ENCODE results near the gene TMEM258. TPM values are rescaled to one million over a fixed set of nuclear protein-coding genes. Genes with fewer than 3 reads are reported as not detected.

Gene TMEM258
- total and polyA plus RNA-seq, 4 donors: 31.0 to 136 (median 98.7) TPM

DNA sequence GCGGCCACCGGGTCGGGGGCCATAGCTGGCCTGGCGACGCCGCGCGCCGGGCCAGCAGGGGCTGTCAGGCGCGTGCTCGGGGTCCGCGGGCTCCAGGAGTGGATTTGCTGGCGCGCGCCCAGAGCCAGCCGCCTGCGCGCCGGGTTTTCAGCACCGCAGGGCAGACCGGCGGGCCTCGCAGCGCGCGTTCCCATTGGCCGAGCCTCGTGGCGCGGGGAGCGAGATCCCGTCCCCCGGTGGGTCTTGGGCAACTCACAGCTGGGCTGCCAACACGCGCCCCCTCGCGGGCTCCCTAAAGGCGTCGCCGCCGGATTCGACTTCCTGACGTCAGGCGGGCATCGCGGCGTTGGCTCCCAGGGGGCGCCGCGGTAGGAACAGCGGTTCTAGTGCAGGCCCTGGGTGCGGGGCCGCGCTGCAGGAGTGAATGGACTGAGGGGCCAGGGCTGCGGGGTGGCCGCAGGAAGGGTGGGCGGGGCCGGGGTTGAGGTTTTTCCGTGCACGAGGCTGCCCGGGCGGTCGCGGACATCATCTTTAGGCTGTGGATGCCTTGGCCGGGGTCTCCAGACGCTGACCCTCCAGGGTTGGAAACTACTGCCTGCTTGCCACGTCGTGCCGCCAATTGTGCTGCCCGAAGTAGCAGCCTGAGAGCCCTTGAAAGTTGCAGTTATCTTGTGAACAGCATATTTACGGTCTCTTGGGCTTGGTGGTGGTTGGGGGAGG lies 24.5 kb upstream of the TMEM258 start, which contains the start of gene FADS1 (continued):
- TF ChIP-seq, protein P1, sequence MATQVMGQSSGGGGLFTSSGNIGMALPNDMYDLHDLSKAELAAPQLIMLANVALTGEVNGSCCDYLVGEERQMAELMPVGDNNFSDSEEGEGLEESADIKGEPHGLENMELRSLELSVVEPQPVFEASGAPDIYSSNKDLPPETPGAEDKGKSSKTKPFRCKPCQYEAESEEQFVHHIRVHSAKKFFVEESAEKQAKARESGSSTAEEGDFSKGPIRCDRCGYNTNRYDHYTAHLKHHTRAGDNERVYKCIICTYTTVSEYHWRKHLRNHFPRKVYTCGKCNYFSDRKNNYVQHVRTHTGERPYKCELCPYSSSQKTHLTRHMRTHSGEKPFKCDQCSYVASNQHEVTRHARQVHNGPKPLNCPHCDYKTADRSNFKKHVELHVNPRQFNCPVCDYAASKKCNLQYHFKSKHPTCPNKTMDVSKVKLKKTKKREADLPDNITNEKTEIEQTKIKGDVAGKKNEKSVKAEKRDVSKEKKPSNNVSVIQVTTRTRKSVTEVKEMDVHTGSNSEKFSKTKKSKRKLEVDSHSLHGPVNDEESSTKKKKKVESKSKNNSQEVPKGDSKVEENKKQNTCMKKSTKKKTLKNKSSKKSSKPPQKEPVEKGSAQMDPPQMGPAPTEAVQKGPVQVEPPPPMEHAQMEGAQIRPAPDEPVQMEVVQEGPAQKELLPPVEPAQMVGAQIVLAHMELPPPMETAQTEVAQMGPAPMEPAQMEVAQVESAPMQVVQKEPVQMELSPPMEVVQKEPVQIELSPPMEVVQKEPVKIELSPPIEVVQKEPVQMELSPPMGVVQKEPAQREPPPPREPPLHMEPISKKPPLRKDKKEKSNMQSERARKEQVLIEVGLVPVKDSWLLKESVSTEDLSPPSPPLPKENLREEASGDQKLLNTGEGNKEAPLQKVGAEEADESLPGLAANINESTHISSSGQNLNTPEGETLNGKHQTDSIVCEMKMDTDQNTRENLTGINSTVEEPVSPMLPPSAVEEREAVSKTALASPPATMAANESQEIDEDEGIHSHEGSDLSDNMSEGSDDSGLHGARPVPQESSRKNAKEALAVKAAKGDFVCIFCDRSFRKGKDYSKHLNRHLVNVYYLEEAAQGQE (IDR thresholded peaks at IDR 0.05): peak; percentile 23
- peak; percentile 40 for TF ChIP-seq SP1 (IDR thresholded peaks at IDR 0.05)

GRCh38 chr11:61815790-61816735 lies 23.7 kb upstream of the TMEM258 start:
- H3K27ac ChIP-seq (ENCODE audit: low read depth in 1 of 2, low read length in 2 of 2): peak overlapping the region; percentile 93 to 95
- H3K4me1 ChIP-seq (ENCODE audit: control insufficient read depth in 4 of 4, insufficient read depth in 4 of 4, low read length in 3 of 4): peaks cover 5 to 28% (median 14%) of the 10 kb centered on the region in 4 donors
- under 1% methylated on average over 69 of the region's 69 CpGs for WGBS
- DNase-seq (ENCODE audit: low spot score): peak; percentile 65
- no peaks in the 10 kb centered on the region for H3K27me3 ChIP-seq (ENCODE audit: control insufficient read depth in 4 of 4, insufficient read depth in 4 of 4, low read length in 3 of 4)
- H3K4me3 ChIP-seq (ENCODE audit: low read depth in 1 of 3, low read length in 3 of 3): peak overlapping the region; percentile 48 to 67 (median 48)
- TF ChIP-seq GABPA (IDR thresholded peaks at IDR 0.05 in 1 of 2, conservative IDR thresholded peaks at IDR 0.05 in 1 of 2) (no peak), TAF1 (conservative IDR thresholded peaks at IDR 0.05) (peak; percentile 6), NR2F2 (IDR thresholded peaks at IDR 0.05) (peak; percentile 21), CTCF (IDR thresholded peaks at IDR 0.05; ENCODE audit: low read depth, low read length, missing input control) (peak; percentile 18), YY1 (IDR thresholded peaks at IDR 0.05) (no peak)
- H3K36me3 ChIP-seq (ENCODE audit: control insufficient read depth in 4 of 4, insufficient read depth in 3 of 4, low read depth in 1 of 4, low read length in 3 of 4): peaks cover 0 to 8% (median 4%) of the 10 kb centered on the region in 4 donors
- peak overlapping the region; percentile 34 to 67 for H3K9ac ChIP-seq (ENCODE audit: low read depth in 1 of 2, low read length in 2 of 2)
- H3K9me3 ChIP-seq (ENCODE audit: control insufficient read depth in 4 of 4, low read length in 3 of 4): no peaks in the 10 kb centered on the region

GRCh38 chr11:61814958-61815789 lies 22.8 kb upstream of the TMEM258 start:
- H3K4me1 ChIP-seq (ENCODE audit: control insufficient read depth in 4 of 4, insufficient read depth in 4 of 4, low read length in 3 of 4): peaks cover 4 to 24% (median 10%) of the 10 kb centered on the region in 4 donors
- H3K27ac ChIP-seq (ENCODE audit: low read depth in 1 of 2, low read length in 2 of 2): peak overlapping the region; percentile 93 to 95
- H3K9me3 ChIP-seq (ENCODE audit: control insufficient read depth in 4 of 4, low read length in 3 of 4): no peaks in the 10 kb centered on the region
- no peaks in the 10 kb centered on the region for H3K27me3 ChIP-seq (ENCODE audit: control insufficient read depth in 4 of 4, insufficient read depth in 4 of 4, low read length in 3 of 4)
- peak overlapping the region; percentile 48 to 67 (median 48) for H3K4me3 ChIP-seq (ENCODE audit: low read depth in 1 of 3, low read length in 3 of 3)
- 2% methylated on average over 66 of the region's 66 CpGs for whole genome bisulfite sequencing
- H3K9ac ChIP-seq (ENCODE audit: low read depth in 1 of 2, low read length in 2 of 2): peak overlapping the region; percentile 34 to 67
- DNase-seq (ENCODE audit: low spot score): peak; percentile 89
- H3K36me3 ChIP-seq (ENCODE audit: control insufficient read depth in 4 of 4, insufficient read depth in 3 of 4, low read depth in 1 of 4, low read length in 3 of 4): peaks cover 0 to 17% (median 6%) of the 10 kb centered on the region in 4 donors
- no peak for TF ChIP-seq HNF4G (IDR thresholded peaks at IDR 0.05)
- TF ChIP-seq YY1 (IDR thresholded peaks at IDR 0.05): peak; percentile 89
- TF ChIP-seq SP1 (IDR thresholded peaks at IDR 0.05): peak; percentile 80
- TF ChIP-seq, protein P1 (IDR thresholded peaks at IDR 0.05): peak; percentile 80
- TF ChIP-seq, protein P2, sequence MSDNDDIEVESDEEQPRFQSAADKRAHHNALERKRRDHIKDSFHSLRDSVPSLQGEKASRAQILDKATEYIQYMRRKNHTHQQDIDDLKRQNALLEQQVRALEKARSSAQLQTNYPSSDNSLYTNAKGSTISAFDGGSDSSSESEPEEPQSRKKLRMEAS (IDR thresholded peaks at IDR 0.05): no peak
- TF ChIP-seq RAD21 (IDR thresholded peaks at IDR 0.05): peak in 1 of 2 donors; percentile 9
- peak; percentile 4 for TF ChIP-seq FOXA2 (IDR thresholded peaks at IDR 0.05)
- TF ChIP-seq HNF4A (conservative IDR thresholded peaks at IDR 0.05): peak; percentile 39 to 45
- no peak for TF ChIP-seq NR2F2 (IDR thresholded peaks at IDR 0.05)
- TF ChIP-seq FOXA1 (IDR thresholded peaks at IDR 0.05): peak; percentile 9
- TF ChIP-seq TAF1 (conservative IDR thresholded peaks at IDR 0.05): peak; percentile 81
- TF ChIP-seq JUND (IDR thresholded peaks at IDR 0.05): peak in 1 of 2 donors; percentile 15
- TF ChIP-seq RXRA (IDR thresholded peaks at IDR 0.05): peak; percentile 67 to 68
